ENCODE data around the gene SYNDIG1. TPM values are rescaled to one million over a fixed set of nuclear protein-coding genes. Genes with fewer than 3 reads are reported as not detected.

The SYNDIG1 gene
- total and polyA plus RNA-seq, 5 donors, result 26.3 to 38.6 (median 34.6) TPM

DNA sequence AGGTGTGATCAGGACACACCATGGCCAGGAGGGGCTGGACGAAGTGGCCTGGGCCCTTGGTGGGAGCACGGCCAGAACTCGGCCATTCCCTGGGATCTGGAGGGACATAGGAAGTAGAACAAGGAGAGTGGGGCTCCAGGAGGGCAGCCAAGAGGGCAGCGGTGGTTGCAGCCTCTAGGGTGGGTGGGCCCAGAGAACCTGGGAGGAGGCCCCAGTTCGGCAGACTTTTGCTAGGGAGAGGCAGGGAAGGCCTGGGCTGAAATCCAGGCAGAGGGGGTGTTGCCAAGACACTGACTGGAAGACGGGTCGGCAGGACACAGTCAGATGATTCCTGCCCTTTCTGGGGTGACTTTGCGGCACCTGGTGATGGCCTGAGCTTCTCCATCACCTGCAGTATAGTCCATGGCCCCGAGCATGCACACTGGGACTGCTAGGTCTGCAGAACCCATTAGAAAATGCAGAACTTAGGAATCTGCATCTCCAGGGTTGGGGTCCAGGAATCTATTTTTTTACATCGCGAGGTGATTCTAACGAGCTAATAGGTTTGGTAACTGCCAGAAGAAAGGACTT lies 224.8 kb downstream of the SYNDIG1 start:
- no peak overlapping the region for H3K4me3 ChIP-seq (ENCODE audit: low read length)
- peak in 1 of 2 donors; percentile 47 for ATAC-seq
- no peak overlapping the region for H3K27ac ChIP-seq (ENCODE audit: low read length)
- H3K9me3 ChIP-seq (ENCODE audit: control insufficient read depth, low read length), result no peaks in the 10 kb centered on the region
- no peaks in the 10 kb centered on the region for H3K27me3 ChIP-seq (ENCODE audit: control insufficient read depth, insufficient read depth)
- intact Hi-C loops (cut with DNase I), result no loop called here
- peaks cover 3% of the 10 kb centered on the region for H3K4me1 ChIP-seq (ENCODE audit: control insufficient read depth, insufficient read depth, low read length)
- WGBS, result 56% methylated on average over 12 of the region's 12 CpGs
- DNase-seq, result peak in 1 of 3 donors; percentile 74

DNA sequence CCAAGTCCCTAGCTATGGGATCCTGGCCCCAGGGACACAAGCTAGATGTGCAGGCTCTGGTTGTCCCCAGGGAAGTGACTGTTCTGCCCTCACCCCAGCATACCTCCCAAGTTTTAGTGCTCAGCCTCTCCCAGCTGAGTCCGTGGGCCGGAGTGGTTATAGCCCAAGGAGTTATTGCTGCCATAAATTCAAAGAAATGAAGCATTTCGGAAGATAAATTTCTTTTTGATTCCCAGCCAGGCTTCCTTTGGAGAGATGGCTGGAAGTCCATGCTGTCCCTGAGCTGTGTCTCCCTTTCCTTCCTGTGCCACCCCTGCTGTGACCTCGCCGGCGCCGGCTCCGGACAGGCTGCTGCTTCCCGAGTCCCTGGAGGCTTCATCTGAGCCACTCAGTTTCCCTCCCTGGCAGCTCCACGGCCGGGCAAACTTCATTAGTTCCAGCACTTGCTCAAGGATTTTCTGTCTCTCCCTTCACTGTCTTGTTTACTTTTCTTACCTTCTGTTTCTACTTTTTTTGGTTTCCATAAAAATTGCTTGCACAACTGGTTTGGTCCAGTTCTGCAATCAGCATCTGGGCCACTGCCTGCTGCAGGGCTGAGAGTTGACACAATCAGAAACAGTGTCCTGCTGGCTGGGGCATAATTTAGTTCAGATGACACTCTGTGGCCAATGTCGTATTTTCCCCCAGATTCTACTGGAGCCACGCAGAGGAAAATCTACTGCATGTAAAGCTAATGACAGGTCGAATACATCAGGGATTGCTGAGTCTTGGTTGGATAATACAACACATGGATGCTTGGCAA lies 225.5 kb downstream of the SYNDIG1 start:
- intact Hi-C loops (cut with DNase I), result no loop called here
- Histone ChIP-seq H3K9me3 (ENCODE audit: control insufficient read depth, low read length) (no peaks in the 10 kb centered on the region), H3K27ac (ENCODE audit: low read length) (no peak overlapping the region), H3K4me3 (ENCODE audit: low read length) (no peak overlapping the region), H3K27me3 (ENCODE audit: control insufficient read depth, insufficient read depth) (no peaks in the 10 kb centered on the region), H3K4me1 (ENCODE audit: control insufficient read depth, insufficient read depth, low read length) (peaks cover 3% of the 10 kb centered on the region)
- ATAC-seq (peak; percentile 58 to 73), DNase-seq (peak; percentile 43 to 79 (median 71))
- WGBS, result 43% methylated on average over 14 of the region's 14 CpGs

DNA sequence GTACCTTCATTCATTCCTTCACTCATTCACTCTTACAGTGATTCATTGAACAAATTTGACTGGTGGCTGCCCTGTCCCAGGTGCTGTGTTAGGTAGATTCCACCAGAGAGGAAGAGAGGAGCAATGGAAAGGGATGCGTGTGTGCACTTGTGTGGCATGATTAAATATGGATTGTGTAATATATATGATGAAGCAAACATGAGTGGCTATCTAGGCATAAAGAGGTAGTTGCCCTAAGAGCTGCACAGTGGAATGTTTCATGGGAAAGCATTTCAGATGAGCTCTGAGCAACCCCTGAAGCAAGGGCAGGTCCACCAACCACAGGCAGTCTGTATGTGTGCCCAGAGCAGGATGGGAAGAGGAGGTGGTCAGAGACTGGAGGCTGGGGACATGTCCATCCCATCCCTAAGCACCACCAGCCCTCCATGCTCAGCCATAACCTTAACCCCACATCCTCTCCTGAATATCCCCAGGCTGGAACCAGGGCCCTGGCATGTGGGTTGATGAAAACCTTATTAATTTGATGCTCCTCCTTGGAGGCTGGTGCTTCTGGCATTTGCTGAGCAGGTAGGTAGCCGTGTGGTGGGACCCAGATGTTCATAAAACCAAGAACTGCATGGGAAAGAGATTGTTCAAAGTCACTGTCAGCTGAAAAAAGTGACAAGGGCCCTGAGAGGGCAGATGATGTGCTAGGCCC lies 226.2 kb downstream of the SYNDIG1 start:
- no peak overlapping the region for H3K4me3 ChIP-seq (ENCODE audit: low read length)
- H3K27me3 ChIP-seq (ENCODE audit: control insufficient read depth, insufficient read depth), result no peaks in the 10 kb centered on the region
- no peaks in the 10 kb centered on the region for H3K9me3 ChIP-seq (ENCODE audit: control insufficient read depth, low read length)
- 93% methylated on average over 2 of the region's 2 CpGs for WGBS
- peaks cover 3% of the 10 kb centered on the region for H3K4me1 ChIP-seq (ENCODE audit: control insufficient read depth, insufficient read depth, low read length)
- ATAC-seq (no peak), DNase-seq (no peak)
- H3K27ac ChIP-seq (ENCODE audit: low read length), result no peak overlapping the region
- intact Hi-C loops (cut with DNase I), result no loop called here

GRCh38 chr20:24696396-24696795 lies 227.0 kb downstream of the SYNDIG1 start:
- ATAC-seq (no peak), DNase-seq (no peak)
- WGBS, result 95% methylated on average over 8 of the region's 8 CpGs
- intact Hi-C loops (cut with DNase I), result no loop called here
- Histone ChIP-seq H3K4me1 (ENCODE audit: control insufficient read depth, insufficient read depth, low read length) (peaks cover 3% of the 10 kb centered on the region), H3K4me3 (ENCODE audit: low read length) (no peak overlapping the region), H3K9me3 (ENCODE audit: control insufficient read depth, low read length) (no peaks in the 10 kb centered on the region), H3K27ac (ENCODE audit: low read length) (no peak overlapping the region), H3K27me3 (ENCODE audit: control insufficient read depth, insufficient read depth) (no peaks in the 10 kb centered on the region)

GRCh38 chr20:24697411-24697810 lies 228.0 kb downstream of the SYNDIG1 start:
- ATAC-seq (no peak), DNase-seq (no peak)
- 94% methylated on average over 6 of the region's 6 CpGs for WGBS
- Histone ChIP-seq H3K27me3 (ENCODE audit: control insufficient read depth, insufficient read depth) (no peaks in the 10 kb centered on the region), H3K9me3 (ENCODE audit: control insufficient read depth, low read length) (no peaks in the 10 kb centered on the region), H3K4me1 (ENCODE audit: control insufficient read depth, insufficient read depth, low read length) (peaks cover 3% of the 10 kb centered on the region), H3K4me3 (ENCODE audit: low read length) (no peak overlapping the region), H3K27ac (ENCODE audit: low read length) (no peak overlapping the region)
- intact Hi-C loops (cut with DNase I), result no loop called here

DNA sequence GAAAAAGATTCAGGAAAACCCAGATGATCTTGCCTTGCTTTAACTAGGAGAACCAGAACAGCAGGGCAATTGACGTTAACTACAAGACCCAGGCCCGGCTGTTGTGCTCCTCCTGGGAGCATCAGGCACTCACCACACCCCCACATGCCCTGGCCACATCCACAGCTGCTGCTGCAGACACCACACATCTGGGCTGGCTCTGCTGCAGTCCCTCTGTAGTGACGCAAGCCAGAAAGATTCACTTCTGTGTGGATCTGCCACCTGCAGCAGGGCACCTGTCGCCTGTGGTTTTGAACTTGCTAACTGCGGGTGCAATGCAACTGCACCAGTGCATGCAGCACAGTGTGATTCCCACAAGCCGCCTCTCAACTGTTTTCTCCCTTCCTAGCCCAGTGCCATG lies 228.8 kb downstream of the SYNDIG1 start:
- no peak overlapping the region for H3K4me3 ChIP-seq (ENCODE audit: low read length)
- DNase-seq, result no peak
- 83% methylated on average over 6 of the region's 6 CpGs for WGBS

GRCh38 chr20:24698706-24699206 lies 229.3 kb downstream of the SYNDIG1 start:
- no peaks in the 10 kb centered on the region for H3K27me3 ChIP-seq (ENCODE audit: control insufficient read depth, insufficient read depth)
- intact Hi-C loops (cut with DNase I), result no loop called here
- H3K4me1 ChIP-seq (ENCODE audit: control insufficient read depth, insufficient read depth, low read length), result peaks cover 3% of the 10 kb centered on the region
- no peak for DNase-seq
- H3K4me3 ChIP-seq (ENCODE audit: low read length), result no peak overlapping the region
- WGBS, result 93% methylated on average over 5 of the region's 5 CpGs
- ATAC-seq, result no peak
- no peaks in the 10 kb centered on the region for H3K9me3 ChIP-seq (ENCODE audit: control insufficient read depth, low read length)
- H3K27ac ChIP-seq (ENCODE audit: low read length), result no peak overlapping the region

More for the DNA sequence above, 228.8 kb downstream of the SYNDIG1 start:
- Histone ChIP-seq H3K27ac (ENCODE audit: low read length) (no peak overlapping the region), H3K4me1 (ENCODE audit: control insufficient read depth, insufficient read depth, low read length) (peaks cover 3% of the 10 kb centered on the region), H3K27me3 (ENCODE audit: control insufficient read depth, insufficient read depth) (no peaks in the 10 kb centered on the region), H3K9me3 (ENCODE audit: control insufficient read depth, low read length) (no peaks in the 10 kb centered on the region)
- intact Hi-C loops (cut with DNase I), result no loop called here
- ATAC-seq, result no peak

DNA sequence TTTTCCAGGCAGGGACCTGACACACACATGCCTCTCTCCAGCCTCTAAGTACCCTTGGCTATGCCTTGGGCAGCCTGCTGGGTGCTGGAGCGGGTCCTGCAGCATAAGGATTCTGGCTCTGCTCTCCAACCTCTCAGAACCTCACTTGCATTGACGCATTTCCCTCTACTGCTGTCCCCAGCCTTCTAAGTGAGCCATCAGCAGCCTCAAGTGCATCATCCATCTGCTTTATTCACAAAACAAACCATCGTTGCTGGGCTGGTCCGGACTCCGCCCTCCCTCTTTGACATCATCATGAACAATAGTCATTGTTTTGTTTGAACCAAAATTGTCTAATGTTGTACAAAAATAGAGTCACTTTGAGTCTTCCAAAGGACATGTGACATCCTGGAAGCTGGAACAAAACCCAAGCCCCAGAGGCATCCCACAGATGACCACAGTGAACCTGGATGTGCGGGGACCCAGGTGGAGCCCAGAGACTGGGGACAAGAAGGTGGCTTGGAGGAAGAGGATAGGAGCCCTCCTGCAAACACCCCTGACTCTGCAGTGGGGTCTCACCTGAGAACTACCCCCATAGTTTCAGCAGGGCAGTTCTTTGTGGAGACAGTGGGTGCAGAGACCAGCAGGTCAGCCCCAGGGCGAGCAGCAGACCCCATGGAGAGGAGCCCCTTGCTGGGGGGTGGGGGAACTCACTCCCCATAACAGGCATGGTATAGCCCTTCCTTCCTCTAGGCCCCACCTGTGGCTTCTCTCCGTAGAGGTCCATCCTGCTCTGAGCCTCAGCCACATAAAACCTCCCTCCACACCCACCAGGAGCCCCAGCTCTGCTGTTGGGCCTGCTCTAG lies 230.1 kb downstream of the SYNDIG1 start:
- DNase-seq, result no peak
- peak in 1 of 2 donors; percentile 32 for ATAC-seq
- intact Hi-C loops (cut with DNase I), result no loop called here
- H3K4me1 ChIP-seq (ENCODE audit: control insufficient read depth, insufficient read depth, low read length), result peaks cover 3% of the 10 kb centered on the region
- H3K9me3 ChIP-seq (ENCODE audit: control insufficient read depth, low read length), result no peaks in the 10 kb centered on the region
- WGBS, result 73% methylated on average over 8 of the region's 8 CpGs
- no peaks in the 10 kb centered on the region for H3K27me3 ChIP-seq (ENCODE audit: control insufficient read depth, insufficient read depth)
- no peak overlapping the region for H3K4me3 ChIP-seq (ENCODE audit: low read length)
- H3K27ac ChIP-seq (ENCODE audit: low read length), result no peak overlapping the region

DNA sequence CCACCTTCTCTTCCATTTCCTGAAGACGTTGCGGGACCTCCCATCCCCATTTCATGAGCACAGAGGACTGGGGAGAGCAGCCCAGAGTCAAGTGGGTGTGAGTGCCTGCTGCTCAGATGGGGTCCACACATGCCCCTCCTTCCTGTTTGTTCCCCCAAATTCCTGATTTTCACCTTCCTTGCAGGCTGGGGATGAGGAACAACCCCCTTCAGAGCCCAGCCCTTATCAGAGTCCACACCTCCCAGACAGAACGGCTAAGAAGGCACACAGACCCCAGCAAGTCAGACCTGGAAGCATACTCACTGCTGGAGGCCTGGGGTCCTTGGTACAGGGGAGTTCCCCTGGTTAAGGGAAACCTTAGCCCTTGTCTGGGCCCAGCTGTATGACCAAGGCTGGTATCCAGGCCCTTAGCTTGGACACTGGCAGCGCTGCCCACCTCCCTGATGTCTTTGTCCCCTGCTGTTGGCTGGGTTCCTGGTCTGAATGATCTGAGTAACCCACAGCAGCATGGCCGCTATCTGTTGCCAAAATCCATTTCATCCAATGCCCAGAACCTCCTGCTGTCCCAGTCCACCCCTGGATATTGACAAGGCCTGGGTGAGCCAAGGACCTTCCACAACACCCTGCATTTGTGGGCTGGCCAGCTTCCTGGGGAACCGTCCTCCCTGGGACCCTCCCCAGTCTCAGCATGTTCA lies 230.9 kb downstream of the SYNDIG1 start:
- Histone ChIP-seq H3K4me3 (ENCODE audit: low read length) (no peak overlapping the region), H3K9me3 (ENCODE audit: control insufficient read depth, low read length) (no peaks in the 10 kb centered on the region), H3K27me3 (ENCODE audit: control insufficient read depth, insufficient read depth) (no peaks in the 10 kb centered on the region), H3K4me1 (ENCODE audit: control insufficient read depth, insufficient read depth, low read length) (no peaks in the 10 kb centered on the region), H3K27ac (ENCODE audit: low read length) (no peak overlapping the region)
- ATAC-seq, result no peak
- no peak for DNase-seq
- WGBS, result 82% methylated on average over 6 of the region's 6 CpGs
- intact Hi-C loops (cut with DNase I), result no loop called here

- 91% methylated on average over 6 of the region's 6 CpGs for WGBS
- no peaks in the 10 kb centered on the region for H3K9me3 ChIP-seq (ENCODE audit: control insufficient read depth, low read length)
- intact Hi-C loops (cut with DNase I), result no loop called here
- no peak overlapping the region for H3K27ac ChIP-seq (ENCODE audit: low read length)
- H3K4me1 ChIP-seq (ENCODE audit: control insufficient read depth, insufficient read depth, low read length), result no peaks in the 10 kb centered on the region
- DNase-seq, result no peak
- no peak for ATAC-seq
- no peak overlapping the region for H3K4me3 ChIP-seq (ENCODE audit: low read length)
- no peaks in the 10 kb centered on the region for H3K27me3 ChIP-seq (ENCODE audit: control insufficient read depth, insufficient read depth)
Observed at GRCh38 chr20:24701027-24701426, 231.6 kb downstream of the SYNDIG1 start.

Data from right cardiac atrium (tissue), 5 donors.